ENCODE data around the gene AKAP7.

The AKAP7 gene

DNA sequence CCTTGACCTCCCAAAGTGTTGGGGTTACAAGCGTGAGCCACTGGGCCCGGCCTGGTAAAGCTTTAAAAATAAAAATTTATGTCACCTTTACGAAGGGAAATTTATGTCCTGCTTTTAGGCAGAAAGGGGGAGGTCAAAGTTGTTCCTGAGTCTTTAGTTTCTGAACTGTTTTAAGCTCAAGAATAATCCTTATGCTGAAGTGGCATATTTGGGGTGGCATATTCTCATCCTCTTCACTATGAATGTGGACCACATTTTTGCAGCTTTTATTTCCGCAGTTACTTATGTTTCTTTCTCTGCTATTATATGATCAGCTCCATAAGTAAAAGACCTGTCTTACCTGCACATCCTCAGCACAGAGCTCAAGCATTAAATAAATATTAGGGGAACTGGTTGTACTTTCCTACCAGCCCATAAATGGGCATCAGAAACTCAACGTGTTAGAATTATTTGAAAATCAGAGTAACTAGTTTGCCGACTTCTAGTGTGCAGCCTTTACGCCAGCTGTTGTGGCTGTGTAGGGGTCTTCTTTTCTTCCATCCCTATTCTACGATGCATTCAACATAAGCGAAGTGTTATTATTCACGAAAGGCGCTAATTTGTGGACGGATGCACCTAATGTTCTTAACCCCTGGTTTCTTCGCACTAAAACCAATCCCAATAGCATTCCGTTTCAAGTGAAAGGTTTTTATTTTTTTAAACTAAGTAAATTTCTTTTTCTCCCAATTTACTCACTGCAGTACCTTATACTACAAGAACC, 867 bp upstream of the AKAP7 start:
- no peak for DNase-seq

DNA sequence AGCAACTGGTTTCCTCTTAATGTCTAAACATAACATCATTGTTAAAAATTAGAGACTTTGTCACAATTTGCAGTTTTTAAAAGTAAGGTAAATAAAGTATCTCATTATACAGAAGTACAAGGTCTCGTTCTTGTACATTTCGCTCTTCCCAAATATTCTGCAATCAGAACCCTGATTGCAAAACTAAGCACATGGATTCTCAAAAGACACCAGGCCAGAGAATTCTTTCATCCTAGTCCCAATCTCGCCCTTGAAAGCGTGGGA, 355 bp upstream of the AKAP7 start:
- DNase-seq: no peak

- DNase-seq: peak; percentile 88
Observed at GRCh38 chr6:131136021-131136786, 937 bp downstream of the AKAP7 start.

DNA sequence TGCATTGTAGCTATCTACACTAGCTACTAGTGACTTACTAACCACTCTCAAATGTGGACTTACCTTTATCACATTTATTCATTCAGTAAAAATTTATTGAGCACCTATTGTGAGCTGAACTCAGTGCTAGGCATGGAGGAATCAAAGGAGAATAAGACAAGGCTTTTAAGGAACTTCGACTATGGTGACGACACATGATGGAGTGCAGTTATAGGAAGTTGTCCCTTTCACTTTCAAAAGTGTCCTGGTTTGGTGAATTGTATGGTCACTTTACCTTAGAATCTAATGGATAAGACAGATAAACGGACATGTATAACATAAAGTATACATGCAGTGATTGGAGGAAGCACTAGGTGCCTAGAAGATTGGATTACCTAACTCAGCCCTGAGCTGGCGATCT, 4.3 kb downstream of the AKAP7 start:
- peak; percentile 43 for DNase-seq

DNA sequence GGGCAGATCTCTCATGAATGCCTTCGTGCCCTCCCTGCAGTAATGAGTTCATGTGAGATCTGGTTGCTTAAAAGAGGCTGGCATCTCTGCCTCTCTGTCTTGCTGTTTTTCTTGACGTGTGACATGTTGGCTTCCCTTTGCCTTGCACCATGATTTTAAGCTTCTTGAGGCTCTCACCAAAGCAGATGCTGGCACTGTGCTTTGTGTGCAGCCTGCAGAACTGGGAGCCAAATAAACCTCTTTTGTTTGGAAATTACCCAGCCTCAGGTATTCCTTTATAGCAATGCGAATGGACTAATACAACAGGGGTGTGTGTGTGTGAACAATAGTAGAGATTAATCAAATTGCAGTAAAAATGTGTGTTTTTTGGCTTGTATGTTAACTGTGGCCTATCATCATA, 8.1 kb downstream of the AKAP7 start:
- DNase-seq: no peak

GRCh38 chr6:131146865-131147264, 11.6 kb downstream of the AKAP7 start:
- DNase-seq: no peak

DNA sequence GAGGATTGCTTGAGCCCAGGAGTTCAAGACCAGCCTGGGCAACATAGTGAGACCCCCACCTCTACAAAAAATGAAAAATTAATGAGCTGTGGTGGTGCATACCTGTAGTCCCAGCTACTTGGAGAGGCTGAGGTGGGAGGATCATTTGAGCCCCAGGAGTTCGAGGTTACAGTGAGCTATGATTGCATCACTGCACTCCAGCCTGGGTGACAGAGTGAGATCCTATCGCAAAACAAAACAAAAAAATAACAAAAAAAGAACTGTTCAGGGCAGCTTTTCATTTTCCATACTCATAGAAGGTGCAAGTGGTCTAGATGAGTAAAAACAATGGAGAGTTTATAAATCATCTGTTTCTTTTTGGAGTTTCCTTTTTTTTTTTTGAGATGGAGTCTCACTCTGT, 21.1 kb downstream of the AKAP7 start:
- peak; percentile 25 for DNase-seq

GRCh38 chr6:131159578-131159977, 24.3 kb downstream of the AKAP7 start:
- DNase-seq: peak; percentile 16

- DNase-seq: no peak
Observed at GRCh38 chr6:131160254-131160758, 25.0 kb downstream of the AKAP7 start.

DNA sequence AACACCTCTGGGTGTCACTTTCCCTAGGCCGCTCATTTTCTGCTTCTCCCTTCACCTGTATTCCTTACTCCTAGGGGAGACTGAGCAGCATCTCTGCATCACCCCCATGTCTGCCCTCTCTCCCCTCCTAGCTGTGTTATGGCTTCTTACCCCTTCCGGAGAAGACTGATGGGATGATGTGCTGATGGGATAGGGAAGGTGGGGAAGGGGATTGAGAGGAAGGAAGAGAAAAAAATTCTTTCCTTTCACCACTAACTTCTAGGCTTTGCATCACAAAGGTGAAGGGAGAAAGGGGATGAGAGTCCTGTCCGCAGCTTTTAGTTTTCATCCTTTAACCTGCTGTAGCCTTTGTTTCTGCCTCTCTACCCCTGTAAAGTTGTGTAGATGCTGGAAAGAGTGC, 26.7 kb downstream of the AKAP7 start:
- DNase-seq: no peak

GRCh38 chr6:131163886-131164285, 28.6 kb downstream of the AKAP7 start:
- DNase-seq: peak; percentile 13

GRCh38 chr6:131164506-131164905, 29.2 kb downstream of the AKAP7 start:
- no peak for DNase-seq

DNA sequence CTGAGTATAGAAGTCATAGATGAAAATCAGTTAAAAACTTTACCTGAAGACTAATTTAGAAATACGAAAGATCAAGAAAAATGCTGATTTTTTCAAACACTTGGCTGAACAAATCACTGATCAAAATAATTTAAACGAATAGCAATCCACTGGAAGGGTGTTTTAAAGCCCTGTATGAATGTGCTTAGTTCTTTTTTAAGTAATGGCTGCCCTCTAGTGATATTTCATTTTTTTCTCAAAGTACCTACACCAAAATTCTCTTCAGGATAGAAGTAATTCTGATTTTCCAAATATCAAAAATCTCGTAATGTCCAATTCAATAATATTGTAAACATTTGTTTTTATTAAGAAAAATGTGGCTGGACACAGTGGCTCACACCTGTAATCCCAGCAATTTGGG, 32.5 kb downstream of the AKAP7 start:
- peak; percentile 39 for DNase-seq

- no peak for DNase-seq
Observed at GRCh38 chr6:131169613-131170012, 34.3 kb downstream of the AKAP7 start.

GRCh38 chr6:131172222-131172621, 37.0 kb downstream of the AKAP7 start:
- DNase-seq: no peak

GRCh38 chr6:131173680-131174079, 38.4 kb downstream of the AKAP7 start:
- no peak for DNase-seq

- no peak for DNase-seq
Observed at GRCh38 chr6:131175564-131175963, 40.3 kb downstream of the AKAP7 start.

- no peak for DNase-seq
Observed at GRCh38 chr6:131177996-131178395, 42.7 kb downstream of the AKAP7 start.

DNA sequence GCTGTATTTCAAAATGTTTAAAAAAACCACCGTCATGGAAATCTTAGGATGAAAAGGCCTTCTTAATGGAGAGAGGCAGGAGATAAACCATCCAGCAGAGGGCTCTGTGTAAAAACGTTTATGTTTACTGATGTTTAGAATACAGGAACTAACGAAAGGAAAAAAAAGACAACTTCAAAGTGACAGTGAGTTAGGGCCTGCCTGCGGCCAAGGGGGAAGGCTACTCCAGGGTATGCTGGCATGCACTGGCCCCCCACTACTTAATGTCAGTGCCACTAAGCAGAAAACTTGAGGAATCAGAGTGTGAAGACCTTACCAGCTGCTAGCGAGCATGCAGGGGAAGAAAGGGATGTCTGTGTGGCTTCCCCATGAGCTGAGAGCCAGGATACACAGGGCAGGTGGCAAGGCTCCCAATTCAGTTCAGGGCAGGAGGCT, 47.7 kb downstream of the AKAP7 start:
- peak; percentile 83 for DNase-seq

DNA sequence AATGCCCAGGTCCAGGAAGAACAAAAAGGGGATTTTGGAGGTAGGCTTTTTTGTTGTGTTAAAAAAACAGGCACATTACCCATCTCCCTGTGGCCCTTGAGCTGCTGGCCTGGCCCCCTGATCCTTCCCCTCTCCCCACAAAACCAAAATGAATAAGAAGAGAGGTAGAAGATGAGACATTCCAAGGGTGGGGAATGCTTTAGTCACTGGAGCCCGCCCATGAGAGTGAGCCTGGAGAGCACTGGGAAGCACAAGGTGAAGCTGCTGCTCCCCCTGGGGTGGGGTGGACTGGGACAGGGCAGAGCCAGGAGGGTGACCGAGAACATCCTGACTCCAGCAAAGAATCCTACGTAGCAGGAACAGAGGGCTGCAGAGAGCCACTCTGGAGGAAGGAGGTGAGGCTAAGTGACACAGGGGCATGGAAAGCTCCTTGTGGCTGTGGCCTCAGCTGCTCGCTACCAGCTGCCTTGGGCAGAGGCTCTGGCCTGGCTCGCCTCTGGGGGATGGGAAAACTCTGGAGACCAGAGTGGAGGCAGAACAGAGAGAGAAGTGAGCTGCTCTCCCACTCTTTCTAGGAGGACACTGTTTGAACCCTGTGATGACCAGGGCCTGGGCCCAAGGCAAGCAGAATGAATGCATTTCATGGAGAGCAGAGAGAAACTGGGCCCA, 48.3 kb downstream of the AKAP7 start:
- DNase-seq: no peak

- DNase-seq: no peak
Observed at GRCh38 chr6:131191590-131191989, 56.3 kb downstream of the AKAP7 start.

GRCh38 chr6:131197716-131198115, 62.4 kb downstream of the AKAP7 start:
- DNase-seq: no peak

- peak; percentile 73 for DNase-seq
Observed at GRCh38 chr6:131199568-131200272, 64.5 kb downstream of the AKAP7 start.
